HepG2 (cell line): ENCODE measurements around the gene GGA1. TPM values are rescaled to one million over a fixed set of nuclear protein-coding genes. Genes with fewer than 3 reads are reported as not detected.
A peak's percentile ranks its signal among the peaks of the same experiment; 100 is the strongest.

Experiments
- ARNT ChIP-seq: fragments of 450-650 bp; IDR thresholded peaks from 2 replicates; pipeline ENCODE4 v1.6.1; 2017
- GTF3A ChIP-seq: sonication (generic); formaldehyde crosslinking; conservative IDR thresholded peaks from 2 replicates; pipeline ENCODE4 v1.4.0; 2020; ENCODE audit warnings: mild to moderate bottlenecking, missing genetic modification reagents
- HOXD1 ChIP-seq: sonication (generic); formaldehyde crosslinking; IDR thresholded peaks from 2 replicates; pipeline ENCODE4 v1.5.0; 2020; ENCODE audit warnings: missing genetic modification reagents
- MAF1 ChIP-seq: sonication (generic); formaldehyde crosslinking; IDR thresholded peaks from 2 replicates; pipeline ENCODE4 v1.5.0; 2020; ENCODE audit warnings: missing genetic modification reagents, borderline replicate concordance
- MZF1 ChIP-seq: sonication (generic); formaldehyde crosslinking; IDR thresholded peaks from 2 replicates; pipeline ENCODE4 v1.8.1; 2023; ENCODE audit warnings: mild to moderate bottlenecking, missing genetic modification reagents, borderline replicate concordance
- PAWR ChIP-seq: sonication (generic); formaldehyde crosslinking; IDR thresholded peaks from 2 replicates; pipeline ENCODE4 v1.4.0; 2020; ENCODE audit warnings: missing genetic modification reagents, mild to moderate bottlenecking, borderline replicate concordance
- PTBP1 ChIP-seq: fragments of 200-400 bp; formaldehyde crosslinking; IDR thresholded peaks from 2 replicates; pipeline ENCODE4 v1.6.1; 2018; ENCODE audit warnings: low read length, low read depth; ENCODE audit not compliant: poor library complexity, severe bottlenecking
- SP1 ChIP-seq, 2 experiments: fragments of 450-650 bp in 1 of 2; sonication (generic) in 1 of 2; formaldehyde crosslinking in 1 of 2; IDR thresholded peaks; 2 replicates each; pipeline versions ENCODE4 v1.4.0 to v1.6.1; 2016 to 2020; ENCODE audit warnings: missing genetic modification reagents in 1 of 2
- TEAD2 ChIP-seq: sonication (generic); formaldehyde crosslinking; IDR thresholded peaks from 2 replicates; pipeline ENCODE4 v1.9.0; 2021; ENCODE audit warnings: missing genetic modification reagents
- ZFP1 ChIP-seq: IDR thresholded peaks from 2 replicates; pipeline ENCODE4 v1.6.1; 2016
- ZNF543 ChIP-seq: sonication (generic); formaldehyde crosslinking; IDR thresholded peaks from 2 replicates; pipeline ENCODE4 v1.4.0; 2020; ENCODE audit warnings: mild to moderate bottlenecking, missing genetic modification reagents
- ZNF546 ChIP-seq: sonication (generic); formaldehyde crosslinking; conservative IDR thresholded peaks from 2 replicates; pipeline ENCODE4 v1.8.1; 2023; ENCODE audit warnings: mild to moderate bottlenecking, missing genetic modification reagents
- polyA plus RNA-seq, 8 experiments: library from polyadenylated mRNA; depleted of rRNA in 3 of 8; stranded (reverse) in 7 of 8; unstranded in 1 of 8; fragments of >200 nt; fragmentation: Illumina TruSeq in 4 of 8; extraction: Trizol in 4 of 8; gene quantifications; 2 replicates each; pipeline versions ENCODE4 v1.2.1 to v1.2.3, GENCODE V29; 2011 to 2016; ENCODE audit warnings: low read depth in 4 of 8, missing spikeins in 1 of 8, mixed read lengths in 1 of 8; ENCODE audit not compliant: insufficient read depth in 1 of 8
- total RNA-seq, 5 experiments: library from RNA; depleted of rRNA; stranded (reverse); fragments of >200 nt; fragmentation: Illumina TruSeq; extraction: Trizol; gene quantifications; 2 replicates each; pipeline ENCODE4 v1.2.3, GENCODE V29; 2016; ENCODE audit warnings: low read depth in 1 of 5
- TF ChIP-seq, protein P1 (sequence below): sonication (generic); formaldehyde crosslinking; IDR thresholded peaks from 2 replicates; pipeline ENCODE4 v1.4.0; 2020; ENCODE audit warnings: mild to moderate bottlenecking, missing genetic modification reagents, borderline replicate concordance
- TF ChIP-seq, protein P2 (sequence below): sonication (generic); formaldehyde crosslinking; IDR thresholded peaks from 2 replicates; pipeline ENCODE4 v1.4.0; 2020; ENCODE audit warnings: missing genetic modification reagents, borderline replicate concordance
- TF ChIP-seq, protein P3 (sequence below): sonication (generic); formaldehyde crosslinking; conservative IDR thresholded peaks from 2 replicates; pipeline ENCODE4 v1.4.0; 2020; ENCODE audit warnings: mild to moderate bottlenecking, missing genetic modification reagents, moderate library complexity
- TF ChIP-seq, protein P4 (sequence below): sonication (generic); formaldehyde crosslinking; conservative IDR thresholded peaks from 2 replicates; pipeline ENCODE4 v1.5.0; 2020; ENCODE audit warnings: missing genetic modification reagents
- TF ChIP-seq, protein P5 (sequence below): sonication (generic); formaldehyde crosslinking; IDR thresholded peaks from 2 replicates; pipeline ENCODE4 v1.8.1; 2023; ENCODE audit warnings: mild to moderate bottlenecking, missing genetic modification reagents

Gene GGA1
- total and polyA plus RNA-seq, 2 of the 13 experiments (the other 11 are each of a cell fraction or from before 2014, with no cell fraction given): 29.1 to 87.2 TPM

DNA sequence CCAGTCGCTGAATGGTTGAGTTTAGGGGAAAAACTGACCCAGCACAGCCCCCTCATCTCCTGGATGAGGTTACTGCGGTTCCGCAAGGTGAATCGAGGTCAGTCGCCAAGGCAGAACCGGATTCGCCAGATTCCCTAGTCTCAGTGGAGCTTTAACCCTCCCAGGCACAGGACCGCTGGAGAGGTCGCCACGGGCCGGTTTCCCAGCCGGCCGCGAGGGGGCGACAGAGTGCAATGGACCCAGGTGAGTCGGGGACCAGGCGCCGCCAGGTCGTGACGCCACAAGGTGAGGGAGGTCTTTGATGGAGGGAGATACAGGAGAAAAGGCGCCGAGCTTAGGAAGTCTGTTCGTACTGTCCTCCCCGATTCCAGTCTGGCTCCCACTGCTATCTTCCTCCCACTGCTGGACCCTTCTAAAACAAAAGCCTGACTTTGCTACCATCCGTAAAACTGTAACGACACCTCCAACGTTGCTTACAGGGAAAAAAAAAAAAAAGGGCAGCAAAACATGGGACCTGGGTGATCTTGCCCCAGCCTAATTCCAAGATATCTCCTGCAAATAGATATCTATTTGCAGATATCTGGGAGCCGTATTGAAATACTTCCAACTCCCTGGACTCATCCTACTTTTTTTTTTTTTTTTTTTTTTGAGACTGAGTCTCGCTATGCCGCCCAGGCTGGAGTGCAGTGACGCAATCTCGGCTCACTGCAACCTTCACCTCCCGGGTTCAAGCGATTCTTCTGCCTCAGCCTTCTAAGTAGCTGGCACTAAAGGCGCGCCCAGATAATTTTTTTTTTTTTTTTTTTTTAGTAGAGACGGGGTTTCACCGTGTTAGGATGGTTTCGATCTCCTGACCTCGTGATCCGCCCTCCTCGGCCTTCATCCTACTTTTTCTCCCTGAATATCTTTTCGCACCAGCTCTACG, 1.4 kb upstream of the GGA1 start (continued):
- TF ChIP-seq MZF1 (CRISPR knock-in tag) (no peak), HOXD1 (no peak), PAWR (CRISPR knock-in tag) (no peak), ZNF546 (CRISPR knock-in tag) (no peak), ZNF543 (no peak), GTF3A (no peak), SP1 (IDR thresholded peaks at IDR 0.05) (no peak), SP1 (CRISPR knock-in tag; IDR thresholded peaks at IDR 0.05) (peak; percentile 27; the same call in 1 of the 2 replicates), ZFP1 (CRISPR knock-in tag) (no peak), TEAD2 (no peak), MAF1 (CRISPR knock-in tag) (no peak), ARNT (no peak), PTBP1 (no peak)
- TF ChIP-seq, protein P1, sequence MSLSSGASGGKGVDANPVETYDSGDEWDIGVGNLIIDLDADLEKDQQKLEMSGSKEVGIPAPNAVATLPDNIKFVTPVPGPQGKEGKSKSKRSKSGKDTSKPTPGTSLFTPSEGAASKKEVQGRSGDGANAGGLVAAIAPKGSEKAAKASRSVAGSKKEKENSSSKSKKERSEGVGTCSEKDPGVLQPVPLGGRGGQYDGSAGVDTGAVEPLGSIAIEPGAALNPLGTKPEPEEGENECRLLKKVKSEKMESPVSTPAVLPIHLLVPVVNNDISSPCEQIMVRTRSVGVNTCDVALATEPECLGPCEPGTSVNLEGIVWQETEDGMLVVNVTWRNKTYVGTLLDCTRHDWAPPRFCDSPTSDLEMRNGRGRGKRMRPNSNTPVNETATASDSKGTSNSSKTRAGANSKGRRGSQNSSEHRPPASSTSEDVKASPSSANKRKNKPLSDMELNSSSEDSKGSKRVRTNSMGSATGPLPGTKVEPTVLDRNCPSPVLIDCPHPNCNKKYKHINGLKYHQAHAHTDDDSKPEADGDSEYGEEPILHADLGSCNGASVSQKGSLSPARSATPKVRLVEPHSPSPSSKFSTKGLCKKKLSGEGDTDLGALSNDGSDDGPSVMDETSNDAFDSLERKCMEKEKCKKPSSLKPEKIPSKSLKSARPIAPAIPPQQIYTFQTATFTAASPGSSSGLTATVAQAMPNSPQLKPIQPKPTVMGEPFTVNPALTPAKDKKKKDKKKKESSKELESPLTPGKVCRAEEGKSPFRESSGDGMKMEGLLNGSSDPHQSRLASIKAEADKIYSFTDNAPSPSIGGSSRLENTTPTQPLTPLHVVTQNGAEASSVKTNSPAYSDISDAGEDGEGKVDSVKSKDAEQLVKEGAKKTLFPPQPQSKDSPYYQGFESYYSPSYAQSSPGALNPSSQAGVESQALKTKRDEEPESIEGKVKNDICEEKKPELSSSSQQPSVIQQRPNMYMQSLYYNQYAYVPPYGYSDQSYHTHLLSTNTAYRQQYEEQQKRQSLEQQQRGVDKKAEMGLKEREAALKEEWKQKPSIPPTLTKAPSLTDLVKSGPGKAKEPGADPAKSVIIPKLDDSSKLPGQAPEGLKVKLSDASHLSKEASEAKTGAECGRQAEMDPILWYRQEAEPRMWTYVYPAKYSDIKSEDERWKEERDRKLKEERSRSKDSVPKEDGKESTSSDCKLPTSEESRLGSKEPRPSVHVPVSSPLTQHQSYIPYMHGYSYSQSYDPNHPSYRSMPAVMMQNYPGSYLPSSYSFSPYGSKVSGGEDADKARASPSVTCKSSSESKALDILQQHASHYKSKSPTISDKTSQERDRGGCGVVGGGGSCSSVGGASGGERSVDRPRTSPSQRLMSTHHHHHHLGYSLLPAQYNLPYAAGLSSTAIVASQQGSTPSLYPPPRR (CRISPR knock-in tag): no peak
- TF ChIP-seq, protein P2, sequence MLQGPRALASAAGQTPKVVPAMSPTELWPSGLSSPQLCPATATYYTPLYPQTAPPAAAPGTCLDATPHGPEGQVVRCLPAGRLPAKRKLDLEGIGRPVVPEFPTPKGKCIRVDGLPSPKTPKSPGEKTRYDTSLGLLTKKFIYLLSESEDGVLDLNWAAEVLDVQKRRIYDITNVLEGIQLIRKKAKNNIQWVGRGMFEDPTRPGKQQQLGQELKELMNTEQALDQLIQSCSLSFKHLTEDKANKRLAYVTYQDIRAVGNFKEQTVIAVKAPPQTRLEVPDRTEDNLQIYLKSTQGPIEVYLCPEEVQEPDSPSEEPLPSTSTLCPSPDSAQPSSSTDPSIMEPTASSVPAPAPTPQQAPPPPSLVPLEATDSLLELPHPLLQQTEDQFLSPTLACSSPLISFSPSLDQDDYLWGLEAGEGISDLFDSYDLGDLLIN (CRISPR knock-in tag): no peak
- TF ChIP-seq, protein P3, sequence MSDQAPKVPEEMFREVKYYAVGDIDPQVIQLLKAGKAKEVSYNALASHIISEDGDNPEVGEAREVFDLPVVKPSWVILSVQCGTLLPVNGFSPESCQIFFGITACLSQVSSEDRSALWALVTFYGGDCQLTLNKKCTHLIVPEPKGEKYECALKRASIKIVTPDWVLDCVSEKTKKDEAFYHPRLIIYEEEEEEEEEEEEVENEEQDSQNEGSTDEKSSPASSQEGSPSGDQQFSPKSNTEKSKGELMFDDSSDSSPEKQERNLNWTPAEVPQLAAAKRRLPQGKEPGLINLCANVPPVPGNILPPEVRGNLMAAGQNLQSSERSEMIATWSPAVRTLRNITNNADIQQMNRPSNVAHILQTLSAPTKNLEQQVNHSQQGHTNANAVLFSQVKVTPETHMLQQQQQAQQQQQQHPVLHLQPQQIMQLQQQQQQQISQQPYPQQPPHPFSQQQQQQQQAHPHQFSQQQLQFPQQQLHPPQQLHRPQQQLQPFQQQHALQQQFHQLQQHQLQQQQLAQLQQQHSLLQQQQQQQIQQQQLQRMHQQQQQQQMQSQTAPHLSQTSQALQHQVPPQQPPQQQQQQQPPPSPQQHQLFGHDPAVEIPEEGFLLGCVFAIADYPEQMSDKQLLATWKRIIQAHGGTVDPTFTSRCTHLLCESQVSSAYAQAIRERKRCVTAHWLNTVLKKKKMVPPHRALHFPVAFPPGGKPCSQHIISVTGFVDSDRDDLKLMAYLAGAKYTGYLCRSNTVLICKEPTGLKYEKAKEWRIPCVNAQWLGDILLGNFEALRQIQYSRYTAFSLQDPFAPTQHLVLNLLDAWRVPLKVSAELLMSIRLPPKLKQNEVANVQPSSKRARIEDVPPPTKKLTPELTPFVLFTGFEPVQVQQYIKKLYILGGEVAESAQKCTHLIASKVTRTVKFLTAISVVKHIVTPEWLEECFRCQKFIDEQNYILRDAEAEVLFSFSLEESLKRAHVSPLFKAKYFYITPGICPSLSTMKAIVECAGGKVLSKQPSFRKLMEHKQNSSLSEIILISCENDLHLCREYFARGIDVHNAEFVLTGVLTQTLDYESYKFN (CRISPR knock-in tag): no peak
- TF ChIP-seq, protein P4, sequence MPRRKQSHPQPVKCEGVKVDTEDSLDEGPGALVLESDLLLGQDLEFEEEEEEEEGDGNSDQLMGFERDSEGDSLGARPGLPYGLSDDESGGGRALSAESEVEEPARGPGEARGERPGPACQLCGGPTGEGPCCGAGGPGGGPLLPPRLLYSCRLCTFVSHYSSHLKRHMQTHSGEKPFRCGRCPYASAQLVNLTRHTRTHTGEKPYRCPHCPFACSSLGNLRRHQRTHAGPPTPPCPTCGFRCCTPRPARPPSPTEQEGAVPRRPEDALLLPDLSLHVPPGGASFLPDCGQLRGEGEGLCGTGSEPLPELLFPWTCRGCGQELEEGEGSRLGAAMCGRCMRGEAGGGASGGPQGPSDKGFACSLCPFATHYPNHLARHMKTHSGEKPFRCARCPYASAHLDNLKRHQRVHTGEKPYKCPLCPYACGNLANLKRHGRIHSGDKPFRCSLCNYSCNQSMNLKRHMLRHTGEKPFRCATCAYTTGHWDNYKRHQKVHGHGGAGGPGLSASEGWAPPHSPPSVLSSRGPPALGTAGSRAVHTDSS (CRISPR knock-in tag): no peak
- TF ChIP-seq, protein P5, sequence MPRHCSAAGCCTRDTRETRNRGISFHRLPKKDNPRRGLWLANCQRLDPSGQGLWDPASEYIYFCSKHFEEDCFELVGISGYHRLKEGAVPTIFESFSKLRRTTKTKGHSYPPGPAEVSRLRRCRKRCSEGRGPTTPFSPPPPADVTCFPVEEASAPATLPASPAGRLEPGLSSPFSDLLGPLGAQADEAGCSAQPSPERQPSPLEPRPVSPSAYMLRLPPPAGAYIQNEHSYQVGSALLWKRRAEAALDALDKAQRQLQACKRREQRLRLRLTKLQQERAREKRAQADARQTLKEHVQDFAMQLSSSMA (CRISPR knock-in tag): no peak
